Kidney epithelial cell (primary cell): Measurements from ENCODE around the gene BRCA2. TPM values are rescaled to one million over a fixed set of nuclear protein-coding genes. Genes with fewer than 3 reads are reported as not detected.

Experiments used
- DNase-seq: peaks from one replicate; pipeline ENCODE4 v3.0.0-alpha.2; 2010; ENCODE audit warnings: low read depth
- H3K27me3 ChIP-seq: 2 replicates; pipeline ENCODE4 v1.6.0; 2011; ENCODE audit warnings: low read length; ENCODE audit not compliant: control insufficient read depth, insufficient read depth
- H3K36me3 ChIP-seq: 2 replicates; pipeline ENCODE4 v1.5.1; 2011; ENCODE audit warnings: low read length; ENCODE audit not compliant: control insufficient read depth, insufficient read depth
- H3K4me3 ChIP-seq: 2 replicates; pipeline ENCODE4 v1.5.1; 2011; ENCODE audit warnings: low read depth, mild to moderate bottlenecking, control low read depth, low read length
- total RNA-seq: library from RNA; depleted of rRNA; stranded (reverse); fragments of >200 nt; gene quantifications from 2 replicates; pipeline ENCODE4 v1.2.3, GENCODE V29; 2015
- TF ChIP-seq, protein P1 (sequence below): IDR thresholded peaks from 2 replicates; pipeline ENCODE4 v1.5.1; 2011; ENCODE audit warnings: mild to moderate bottlenecking, moderate library complexity, low read length, control low read depth, inconsistent platforms; ENCODE audit not compliant: insufficient read depth, poor library complexity, severe bottlenecking

Gene BRCA2
- total RNA-seq, 1 donor from 2014 or later = 6.3 TPM

DNA sequence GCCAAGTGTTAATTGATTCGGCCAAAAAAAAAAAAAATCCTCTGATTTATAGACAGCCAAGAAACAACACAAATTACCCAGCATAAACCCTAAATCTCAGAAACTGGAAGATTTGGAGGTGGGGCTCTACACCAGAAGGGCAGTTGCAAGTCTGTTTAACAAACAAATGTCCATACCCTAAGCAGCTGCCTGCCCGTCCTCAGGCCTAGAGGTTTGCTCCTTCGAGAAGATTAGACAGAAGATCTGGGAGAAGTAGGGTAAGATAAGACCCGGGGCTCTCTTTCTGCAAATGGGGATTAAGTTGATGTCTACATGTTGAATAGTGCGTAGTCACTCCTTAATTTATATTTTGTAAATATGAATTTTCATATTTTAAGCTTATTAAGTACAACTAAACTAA is 116.1 kb downstream of the BRCA2 start:
- DNase-seq = no peak
- H3K36me3 ChIP-seq = no peaks in the 10 kb centered on the region
- no peaks in the 10 kb centered on the region for H3K27me3 ChIP-seq
- no peak overlapping the region for H3K4me3 ChIP-seq
- TF ChIP-seq, protein P1, sequence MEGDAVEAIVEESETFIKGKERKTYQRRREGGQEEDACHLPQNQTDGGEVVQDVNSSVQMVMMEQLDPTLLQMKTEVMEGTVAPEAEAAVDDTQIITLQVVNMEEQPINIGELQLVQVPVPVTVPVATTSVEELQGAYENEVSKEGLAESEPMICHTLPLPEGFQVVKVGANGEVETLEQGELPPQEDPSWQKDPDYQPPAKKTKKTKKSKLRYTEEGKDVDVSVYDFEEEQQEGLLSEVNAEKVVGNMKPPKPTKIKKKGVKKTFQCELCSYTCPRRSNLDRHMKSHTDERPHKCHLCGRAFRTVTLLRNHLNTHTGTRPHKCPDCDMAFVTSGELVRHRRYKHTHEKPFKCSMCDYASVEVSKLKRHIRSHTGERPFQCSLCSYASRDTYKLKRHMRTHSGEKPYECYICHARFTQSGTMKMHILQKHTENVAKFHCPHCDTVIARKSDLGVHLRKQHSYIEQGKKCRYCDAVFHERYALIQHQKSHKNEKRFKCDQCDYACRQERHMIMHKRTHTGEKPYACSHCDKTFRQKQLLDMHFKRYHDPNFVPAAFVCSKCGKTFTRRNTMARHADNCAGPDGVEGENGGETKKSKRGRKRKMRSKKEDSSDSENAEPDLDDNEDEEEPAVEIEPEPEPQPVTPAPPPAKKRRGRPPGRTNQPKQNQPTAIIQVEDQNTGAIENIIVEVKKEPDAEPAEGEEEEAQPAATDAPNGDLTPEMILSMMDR = no peak

DNA sequence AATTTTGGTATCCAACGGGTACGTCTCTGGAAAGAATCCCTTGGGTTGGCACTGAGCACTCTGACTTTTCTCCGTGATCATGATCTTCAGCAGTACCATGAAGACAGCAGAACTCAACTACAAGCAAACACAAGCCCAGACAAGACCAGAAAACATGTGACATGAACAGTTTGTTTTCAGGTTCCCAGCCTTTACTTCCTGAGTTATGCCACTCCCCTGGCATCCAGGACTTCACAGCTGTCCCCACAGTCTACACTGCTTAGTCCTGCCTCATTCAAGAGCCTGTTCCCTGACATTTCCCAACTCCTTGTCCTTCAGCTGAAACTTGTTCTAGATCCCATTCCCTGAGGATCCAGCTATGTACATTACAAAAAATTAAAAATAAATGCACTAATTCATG is 117.5 kb downstream of the BRCA2 start:
- no peak overlapping the region for H3K4me3 ChIP-seq
- DNase-seq = no peak

DNA sequence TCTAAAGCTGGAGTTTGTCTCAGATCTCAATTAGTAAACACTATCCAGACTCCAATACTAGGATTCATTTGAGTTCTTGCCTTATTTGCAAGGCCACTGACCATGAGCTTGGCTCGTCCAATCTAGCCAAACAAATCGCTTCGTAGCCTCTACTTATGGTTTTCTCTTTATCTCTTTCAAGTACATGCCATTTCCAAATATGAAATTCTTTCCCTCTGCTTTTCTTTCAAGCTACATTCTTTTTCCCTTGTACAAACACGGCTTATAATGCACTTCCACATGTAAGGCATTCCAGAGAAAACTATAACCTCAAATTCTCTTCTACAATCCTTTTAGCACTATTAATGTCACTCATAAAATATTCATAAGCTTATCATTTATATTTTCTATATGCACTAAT is 123.6 kb downstream of the BRCA2 start:
- DNase-seq = no peak
- Histone ChIP-seq H3K27me3 (no peaks in the 10 kb centered on the region), H3K4me3 (no peak overlapping the region), H3K36me3 (no peaks in the 10 kb centered on the region)
- TF ChIP-seq, protein P1 = no peak

More for the DNA sequence above, 117.5 kb downstream of the BRCA2 start:
- TF ChIP-seq, protein P1 = no peak
- Histone ChIP-seq H3K36me3 (no peaks in the 10 kb centered on the region), H3K27me3 (no peaks in the 10 kb centered on the region)

DNA sequence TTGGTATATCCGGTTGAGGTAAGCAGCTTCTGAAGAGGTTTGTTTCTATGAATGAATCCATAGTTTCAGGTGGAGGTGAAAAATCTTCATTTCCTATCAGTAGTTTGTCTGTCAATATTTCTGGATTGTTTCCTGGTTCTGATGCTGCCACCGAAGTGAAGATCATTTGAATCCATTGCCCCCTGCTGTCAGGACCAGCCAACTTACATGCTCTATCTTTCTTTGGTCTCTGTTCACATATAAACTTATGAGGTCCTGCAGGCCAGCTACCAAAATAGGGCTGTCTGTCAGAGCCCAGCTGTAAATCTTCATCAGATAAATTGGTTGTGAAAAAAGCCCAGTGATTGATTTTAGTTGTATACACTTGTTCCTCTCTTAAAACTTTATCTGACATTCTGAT is 127.8 kb downstream of the BRCA2 start:
- TF ChIP-seq, protein P1 = peak; percentile 36
- no peak overlapping the region for H3K4me3 ChIP-seq
- DNase-seq = no peak
- H3K27me3 ChIP-seq = no peaks in the 10 kb centered on the region
- no peaks in the 10 kb centered on the region for H3K36me3 ChIP-seq

DNA sequence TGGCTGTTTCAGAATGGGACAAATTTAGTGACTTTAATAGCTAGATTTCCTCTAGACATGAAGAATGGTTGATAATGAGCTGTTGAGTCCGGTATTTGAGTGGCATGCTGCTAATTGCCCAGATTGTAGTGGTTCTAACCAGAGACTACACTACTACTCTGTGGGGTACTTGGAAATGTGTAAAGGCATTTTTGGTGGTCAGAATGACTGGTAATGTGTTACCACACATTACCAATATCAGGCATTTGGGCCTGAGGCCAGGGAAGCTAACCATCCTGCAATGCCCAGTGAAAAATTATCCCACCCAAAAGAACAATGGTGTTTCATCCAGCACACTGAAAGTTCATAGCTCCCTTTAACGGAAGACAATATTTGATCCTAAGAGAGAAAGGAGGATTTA is 130.2 kb downstream of the BRCA2 start:
- DNase-seq = no peak
- Histone ChIP-seq H3K36me3 (no peaks in the 10 kb centered on the region), H3K4me3 (no peak overlapping the region), H3K27me3 (no peaks in the 10 kb centered on the region)
- TF ChIP-seq, protein P1 = no peak

DNA sequence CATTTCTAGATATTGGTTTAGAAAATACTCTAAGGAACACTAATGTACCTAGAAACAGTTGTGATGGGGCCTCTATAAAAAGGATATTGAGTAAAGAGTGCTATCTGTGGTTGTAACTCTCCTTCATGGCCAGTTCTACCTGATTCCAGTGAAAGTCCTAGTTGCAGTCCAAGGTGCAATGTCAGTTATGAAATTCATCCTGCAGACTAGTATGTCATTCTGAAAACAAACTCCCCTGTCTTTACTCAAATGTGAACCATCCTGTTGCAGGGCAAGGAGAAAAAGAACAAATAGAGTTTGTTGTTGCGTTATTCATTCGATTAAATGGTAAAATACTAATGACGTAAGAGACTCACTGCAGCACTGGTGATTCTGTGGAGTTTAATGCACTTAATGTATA is 130.9 kb downstream of the BRCA2 start:
- no peak overlapping the region for H3K4me3 ChIP-seq
- TF ChIP-seq, protein P1 = no peak
- no peaks in the 10 kb centered on the region for H3K27me3 ChIP-seq
- no peaks in the 10 kb centered on the region for H3K36me3 ChIP-seq
- no peak for DNase-seq
